ENCODE measurements around the gene RUSC1. TPM values are rescaled to one million over a fixed set of nuclear protein-coding genes. Genes with fewer than 3 reads are reported as not detected.

The RUSC1 gene
- total RNA-seq (10 to 100 TPM in 1 of 4 donors, 1 to 10 TPM in 3; 6.5 to 14.2 (median 8.7) TPM), polyA plus RNA-seq (10 to 100 TPM; 10.3 to 21.6 (median 16.4) TPM)
- long read RNA-seq, donor 1, partial matches to known transcripts: 4 of 13 reads
- long read RNA-seq, donor 1, other reads (novel, unspliced or antisense): 3 of 13 reads
- long read RNA-seq, donor 2, partial matches to known transcripts: 2 of 17 reads
- long read RNA-seq, donor 2, other reads (novel, unspliced or antisense): 6 of 17 reads

GRCh38 chr1:155320661-155321617 is at the start of gene RUSC1:
Gene RUSC1 (plus strand): TSS chr1:155320894. CDS start chr1:155321774, 880 bp downstream.
- ATAC-seq (peak; percentile 20 to 41 (median 30)), DNase-seq (peak; percentile 81 to 88)
- intact Hi-C loops (cut with DNase I): loop anchor here (5.0 to 10.0 kb wide), 3 partner anchors 44 to 274 kb away; partner anchors contain the start of gene HCN3 (in 1 of the 2)
- no peak for TF ChIP-seq CTCF (IDR thresholded peaks at IDR 0.05)
- Histone ChIP-seq H3K4me3 (peak within 1 kb of the TSS; percentile 96), H3K36me3 (ENCODE audit: insufficient read depth in 1 of 2, low read depth in 1 of 2) (peaks cover 0 to 20% of the 10 kb centered on the region in 2 donors), H3K27ac (peak within 1 kb of the TSS; percentile 82), H3K9me3 (no peaks in the 10 kb centered on the region), H3K27me3 (ENCODE audit: insufficient read depth in 3 of 3, low read length in 2 of 3) (no peaks in the 10 kb centered on the region), H3K4me1 (peaks cover 24% of the 10 kb centered on the region)
- 9 to 12% (median 10%) methylated on average over 41 to 51 of the region's 51 CpGs for WGBS, 3 donors

GRCh38 chr1:155272466-155273342 is 48.0 kb upstream of the RUSC1 start:
- peaks cover 6 to 38% of the 10 kb centered on the region in 2 donors for H3K36me3 ChIP-seq (ENCODE audit: insufficient read depth in 1 of 2, low read depth in 1 of 2)
- intact Hi-C loops (cut with DNase I): loop anchor here in 1 of 2 donors (5.0 kb wide), 1 partner anchor 35 kb away; the partner anchor contains the start of gene FDPS

GRCh38 chr1:155273343-155274245 is 47.1 kb upstream of the RUSC1 start, which contains the start of gene CLK2:
Gene CLK2 (minus strand): TSS chr1:155273504. CDS start chr1:155270977, 2,527 bp downstream.
- no peak for TF ChIP-seq CTCF (IDR thresholded peaks at IDR 0.05)
- 11 to 23% (median 16%) methylated on average over 34 to 61 of the region's 61 CpGs for WGBS, 3 donors
- Histone ChIP-seq H3K36me3 (ENCODE audit: insufficient read depth in 1 of 2, low read depth in 1 of 2) (peaks cover 4 to 29% of the 10 kb centered on the region in 2 donors), H3K27ac (peak within 1 kb of the TSS; percentile 96), H3K9me3 (no peaks in the 10 kb centered on the region), H3K4me3 (peak within 1 kb of the TSS; percentile 93), H3K4me1 (peaks cover 34% of the 10 kb centered on the region), H3K27me3 (ENCODE audit: insufficient read depth in 3 of 3, low read length in 2 of 3) (no peaks in the 10 kb centered on the region)
- DNase-seq (peak; percentile 97 to 98), ATAC-seq (peak; percentile 91 to 93 (median 92))
- intact Hi-C loops (cut with DNase I): loop anchor here in 1 of 2 donors (5.0 kb wide), 1 partner anchor 34 kb away; the partner anchor contains the start of gene FDPS

More at GRCh38 chr1:155272466-155273342, 48.0 kb upstream of the RUSC1 start:
- Histone ChIP-seq H3K9me3 (no peaks in the 10 kb centered on the region), H3K4me3 (peak overlapping the region; percentile 93), H3K27ac (peak overlapping the region; percentile 96), H3K27me3 (ENCODE audit: insufficient read depth in 3 of 3, low read length in 2 of 3) (no peaks in the 10 kb centered on the region), H3K4me1 (peaks cover 30% of the 10 kb centered on the region)
- ATAC-seq: peak; percentile 57 to 72 (median 62)
- no peak for DNase-seq
- TF ChIP-seq CTCF (IDR thresholded peaks at IDR 0.05): no peak
- 4 to 8% (median 5%) methylated on average over 29 to 44 of the region's 44 CpGs for WGBS, 3 donors
